AG09319 (cell line): ENCODE data around the gene RPTOR.

Experiments
- DNase-seq: peaks from one replicate; pipeline ENCODE4 v3.0.0-alpha.2; 2010; ENCODE audit warnings: low read depth; ENCODE audit errors: extremely low read depth
- CTCF ChIP-seq: IDR thresholded peaks from 2 replicates; pipeline ENCODE4 v1.5.1; 2011; ENCODE audit warnings: low read depth, mild to moderate bottlenecking, inconsistent platforms, low read length, moderate library complexity

Gene RPTOR

GRCh38 chr17:80544655-80545498, at the start of gene RPTOR:
RPTOR (plus strand) TSS chr17:80544838; CDS start chr17:80545630, 792 bp downstream.
- no peak for TF ChIP-seq CTCF
- peak; percentile 59 for DNase-seq

- DNase-seq, result no peak
- TF ChIP-seq CTCF, result no peak
These were observed 46.9 kb upstream of the RPTOR start for GRCh38 chr17:80497726-80498241.

GRCh38 chr17:80498242-80498919, 46.3 kb upstream of the RPTOR start:
- no peak for DNase-seq
- TF ChIP-seq CTCF, result no peak

- TF ChIP-seq CTCF, result no peak
- no peak for DNase-seq
These were observed 45.7 kb upstream of the RPTOR start for GRCh38 chr17:80498920-80499410.

GRCh38 chr17:80499560-80499959, 45.1 kb upstream of the RPTOR start:
- no peak for TF ChIP-seq CTCF

GRCh38 chr17:80499961-80500665, 44.5 kb upstream of the RPTOR start:
- TF ChIP-seq CTCF, result no peak
- DNase-seq, result no peak

More at GRCh38 chr17:80499560-80499959, 45.1 kb upstream of the RPTOR start:
- no peak for DNase-seq
